Measurements from ENCODE around the gene DCST2. TPM values are rescaled to one million over a fixed set of nuclear protein-coding genes. Genes with fewer than 3 reads are reported as not detected.

The DCST2 gene
- total and polyA plus RNA-seq, 9 of the 15 experiments (the other 6 are each of a cell fraction or from before 2014, with no cell fraction given), result 0.09 to 0.49 (median 0.11) TPM; not detected in 3

GRCh38 chr1:155000726-155001424, 32.7 kb downstream of the DCST2 start (continued):
- TF ChIP-seq CUX1 (CRISPR knock-in tag; IDR thresholded peaks at IDR 0.05), result no peak
- TF ChIP-seq KLF1 (tag; IDR thresholded peaks at IDR 0.05), result 0 out of 2 replicates have a peak, but pooled peaks have one; percentile 72
- TF ChIP-seq HLTF (IDR thresholded peaks at IDR 0.05), result peak; percentile 73; the same call in 1 of the 2 replicates
- TF ChIP-seq KDM5B (IDR thresholded peaks at IDR 0.05; ENCODE audit: insufficient replicate concordance, low read depth, low read length), result peak; percentile 60
- peak; percentile 87 for TF ChIP-seq NCOA1 (IDR thresholded peaks at IDR 0.05; ENCODE audit: low read depth)
- 0 out of 2 replicates have a peak, but pooled peaks have one; percentile 26 for TF ChIP-seq CBX1 (IDR thresholded peaks at IDR 0.05; ENCODE audit: low read depth)
- TF ChIP-seq ATF1 (CRISPR knock-in tag; IDR thresholded peaks at IDR 0.05), result no peak
- TF ChIP-seq ATF1 (tag; IDR thresholded peaks at IDR 0.05), result peak; percentile 87
- TF ChIP-seq U2AF1 (optimal IDR thresholded peaks at IDR 0.05; ENCODE audit: low read depth, low read length), result peak; percentile 47
- no peak for TF ChIP-seq ZNF584 (CRISPR knock-in tag; IDR thresholded peaks at IDR 0.05; ENCODE audit: low read depth)
- TF ChIP-seq ZNF586 (CRISPR knock-in tag; conservative IDR thresholded peaks at IDR 0.05), result 0 out of 2 replicates have a peak, but pooled peaks have one; percentile 10
- TF ChIP-seq SMC3 (conservative IDR thresholded peaks at IDR 0.05; ENCODE audit: insufficient read depth, low read depth, low read length), result peak; percentile 13; the same call in 1 of the 2 replicates
- TF ChIP-seq RCOR1 (IDR thresholded peaks at IDR 0.05; ENCODE audit: borderline replicate concordance in 1 of 2, low read depth in 2 of 2, low read length in 2 of 2), result peak in 1 of 2 experiments; percentile 51; a peak in 2 of 4 replicates
- TF ChIP-seq SRSF9 (IDR thresholded peaks at IDR 0.05; ENCODE audit: borderline replicate concordance, low read depth, low read length), result no peak
- TF ChIP-seq HDAC2 (IDR thresholded peaks at IDR 0.05), result peak; percentile 81
- TF ChIP-seq CREB1 (IDR thresholded peaks at IDR 0.05), result peak; percentile 29; the same call in 1 of the 2 replicates
- TF ChIP-seq CREB1 (CRISPR knock-in tag; IDR thresholded peaks at IDR 0.05), result peak; percentile 48; the same call in 1 of the 2 replicates
- peak; percentile 94 for TF ChIP-seq EP400 (IDR thresholded peaks at IDR 0.05)
- TF ChIP-seq ZNF609 (CRISPR knock-in tag; IDR thresholded peaks at IDR 0.05; ENCODE audit: borderline replicate concordance), result no peak

Measured in K562 (cell line).